ENCODE data around the gene PLOD2.

PLOD2 gene

DNA sequence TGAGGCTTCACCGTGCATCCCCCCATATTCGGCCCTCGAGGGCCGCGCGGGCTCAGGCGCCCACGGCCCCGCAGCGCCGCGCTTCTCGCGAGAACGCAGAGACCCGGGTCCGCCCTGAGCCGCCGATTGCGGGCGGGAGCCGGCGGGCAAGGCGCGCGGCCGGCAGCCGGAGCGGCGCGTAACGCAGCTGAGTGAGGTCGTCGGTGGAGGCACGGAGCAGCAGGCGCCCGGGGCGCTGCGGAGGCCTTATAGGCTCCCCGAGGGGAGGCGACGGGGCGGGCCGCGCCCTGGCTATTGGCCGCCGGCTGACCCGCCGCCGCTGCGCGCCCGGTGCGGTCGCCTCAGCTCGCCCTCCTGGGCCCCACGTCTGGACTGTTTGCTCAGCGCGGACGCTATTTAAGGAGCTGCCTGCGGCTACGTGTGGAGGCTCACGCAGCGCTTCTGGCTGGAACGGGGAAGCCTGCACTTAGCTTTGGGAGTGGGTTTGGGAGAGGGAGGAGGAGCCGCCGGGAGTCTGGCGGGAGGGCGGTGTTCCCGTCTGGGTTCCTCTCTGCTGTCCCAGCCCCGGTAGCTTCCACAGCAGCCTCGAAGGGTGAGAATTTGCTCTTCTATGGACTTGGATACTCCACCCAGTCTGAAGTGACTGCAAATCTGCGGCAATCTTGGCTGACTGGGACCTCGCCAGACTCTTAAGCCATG, at the start of gene PLOD2:
TSS of gene PLOD2 (minus strand) at position 221 of the 699 bp plus-strand sequence. CDS start at position 26, 195 bp downstream.
- DNase-seq: peak; percentile 82

DNA sequence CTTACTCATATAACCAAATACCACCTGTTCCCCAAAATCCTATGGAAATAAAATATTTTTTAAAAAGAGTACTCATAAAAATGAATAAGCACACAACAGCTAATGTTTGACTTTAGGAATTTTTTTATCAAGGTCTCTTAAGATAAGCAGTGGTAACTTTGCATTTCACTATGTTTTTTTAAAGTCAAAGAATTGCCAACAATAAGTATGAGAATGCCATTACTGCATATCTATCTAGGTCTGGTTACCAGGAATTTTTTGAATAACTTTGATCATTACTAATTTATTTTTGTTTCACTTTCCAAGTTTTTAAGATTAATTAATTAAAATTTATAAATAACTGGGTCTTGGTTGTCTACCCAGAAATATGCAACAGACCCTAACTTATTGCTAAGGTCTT, 48.4 kb upstream of the PLOD2 start:
- DNase-seq: no peak

DNA sequence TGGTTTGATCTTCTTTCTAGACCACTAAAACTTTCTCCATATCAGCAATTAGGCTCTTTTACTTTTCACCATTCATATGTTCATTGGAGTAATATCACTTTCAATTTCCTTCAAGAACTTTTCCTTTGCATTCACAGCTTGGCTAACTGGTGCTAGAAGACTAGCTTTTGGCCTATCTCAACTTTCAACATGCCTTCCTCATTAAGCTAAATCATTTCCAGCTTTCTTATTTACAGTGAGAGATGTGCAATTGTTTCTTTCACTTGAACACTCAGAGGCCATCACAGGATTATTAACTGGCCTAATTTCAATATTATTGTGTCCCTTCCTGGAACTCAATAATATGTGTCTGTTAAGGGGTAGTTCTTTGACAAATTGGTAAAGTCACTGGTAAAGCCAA, 42.8 kb upstream of the PLOD2 start:
- DNase-seq: no peak

GRCh38 chr3:146200461-146201220, 39.7 kb upstream of the PLOD2 start:
- no peak for DNase-seq

- DNase-seq: no peak
Measured at GRCh38 chr3:146199762-146200161, 38.8 kb upstream of the PLOD2 start.

- DNase-seq: no peak
Measured at GRCh38 chr3:146196789-146197188, 35.8 kb upstream of the PLOD2 start.

- no peak for DNase-seq
Measured at GRCh38 chr3:146195605-146196004, 34.6 kb upstream of the PLOD2 start.

DNA sequence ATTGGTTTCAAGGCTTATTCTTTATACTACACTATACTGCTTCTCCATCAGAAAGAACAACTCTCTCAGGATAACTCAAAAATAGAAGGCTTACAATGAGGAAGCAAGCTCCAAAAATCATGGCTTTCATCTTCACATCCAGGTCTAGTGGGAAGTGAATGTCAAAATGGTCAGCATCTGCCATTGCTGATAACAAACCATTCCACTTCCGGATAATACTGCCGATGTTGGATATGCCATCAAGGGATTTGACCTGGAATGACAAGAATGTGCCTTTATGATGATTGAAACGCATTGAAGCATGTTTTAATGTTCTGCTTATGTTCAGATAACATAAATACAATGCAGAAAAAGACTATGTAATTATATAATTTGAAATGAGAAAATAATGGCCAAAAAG, 34.0 kb upstream of the PLOD2 start:
- no peak for DNase-seq

DNA sequence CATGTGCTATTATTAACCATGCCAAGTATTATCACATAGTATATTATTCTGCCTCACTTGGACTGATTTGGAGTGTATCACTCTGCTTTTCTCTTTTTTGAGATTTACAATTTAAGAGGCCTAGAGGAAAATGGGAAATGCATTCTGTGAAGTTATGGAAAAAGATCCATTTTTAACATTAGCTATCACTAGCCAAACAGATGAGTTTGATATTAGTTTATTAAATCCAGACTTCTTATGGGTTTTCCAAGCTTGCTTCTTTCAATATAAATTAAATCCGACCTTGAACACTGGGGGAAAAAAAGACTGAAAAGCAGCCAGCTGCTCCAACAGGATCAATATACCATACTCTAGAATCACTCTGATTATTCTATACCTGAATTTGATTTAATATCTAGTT, 30.1 kb upstream of the PLOD2 start:
- no peak for DNase-seq

GRCh38 chr3:146189519-146190173, 28.7 kb upstream of the PLOD2 start:
- DNase-seq: peak; percentile 55

- DNase-seq: peak; percentile 5
Measured at GRCh38 chr3:146187334-146187950, 26.5 kb upstream of the PLOD2 start.

GRCh38 chr3:146184241-146185015, 23.4 kb upstream of the PLOD2 start:
- peak; percentile 3 for DNase-seq

DNA sequence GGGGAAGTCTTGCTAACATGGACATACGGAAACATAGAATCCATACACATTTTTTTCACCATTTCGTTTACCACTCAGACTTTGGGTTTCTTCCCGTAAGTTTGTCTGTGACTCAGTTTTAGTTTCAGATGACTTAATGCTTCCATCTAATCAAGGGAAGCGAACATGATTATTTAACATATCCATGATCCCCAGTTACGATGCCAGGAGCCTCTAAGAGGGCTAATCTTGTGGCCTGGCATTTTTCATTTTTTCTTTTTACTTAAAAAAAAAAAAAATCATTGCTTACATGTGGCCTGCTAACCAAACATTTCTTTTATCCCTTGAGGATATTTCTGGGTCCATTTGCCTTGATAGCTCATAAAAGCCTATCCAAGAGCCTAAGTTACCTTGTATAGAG, 20.2 kb upstream of the PLOD2 start:
- DNase-seq: no peak

- DNase-seq: no peak
Measured at GRCh38 chr3:146180376-146180775, 19.4 kb upstream of the PLOD2 start.

DNA sequence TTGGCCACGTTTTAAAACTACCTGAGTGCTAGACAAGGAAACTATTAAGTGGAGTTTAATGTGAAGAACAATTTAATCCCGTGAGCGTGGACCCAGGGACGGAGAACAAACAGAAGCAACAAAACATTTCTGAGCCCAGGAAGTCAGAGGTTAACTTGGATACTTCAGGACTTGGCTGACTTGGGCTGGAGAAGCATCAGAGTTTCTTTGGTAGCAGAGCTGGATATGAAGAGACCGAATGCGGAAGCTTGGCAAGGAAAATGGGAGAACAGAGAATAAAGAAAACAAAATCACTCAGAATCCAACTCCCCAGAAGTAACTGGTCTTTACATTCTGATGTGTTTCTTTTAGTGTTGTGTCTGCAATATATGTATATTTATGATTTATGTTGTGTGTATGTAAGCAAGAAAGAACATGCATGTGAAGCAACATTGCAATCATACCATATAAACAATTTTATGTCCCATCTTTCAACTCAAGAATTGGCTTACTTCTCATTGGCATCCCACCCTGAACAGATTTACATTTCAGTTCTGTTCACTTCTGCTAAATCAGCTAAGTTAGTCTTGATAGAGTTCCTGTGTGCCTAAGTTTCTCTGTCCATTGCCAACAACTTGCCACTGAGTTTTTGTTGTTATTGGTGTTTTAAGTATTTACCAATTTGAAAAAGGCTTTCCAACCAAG, 17.2 kb upstream of the PLOD2 start:
- DNase-seq: no peak

DNA sequence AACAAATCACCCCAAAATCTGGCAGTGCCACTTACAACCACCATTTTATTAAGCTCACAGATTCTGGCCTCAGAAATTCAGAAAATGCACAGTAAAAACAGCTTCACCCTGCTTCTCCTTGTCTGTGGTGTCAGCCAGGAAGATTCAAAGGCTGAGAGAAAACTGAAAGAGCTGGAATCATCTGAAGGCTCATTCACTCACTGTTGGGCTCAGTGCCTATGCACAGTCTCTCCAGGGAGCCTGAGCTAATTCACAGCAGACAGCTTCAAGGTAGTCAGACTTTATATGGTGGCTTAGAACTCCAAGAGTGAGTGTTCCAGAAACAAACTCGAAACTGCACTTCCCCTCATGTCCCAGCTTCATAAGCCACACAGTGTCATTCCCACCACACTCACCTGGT, 16.5 kb upstream of the PLOD2 start:
- no peak for DNase-seq

DNA sequence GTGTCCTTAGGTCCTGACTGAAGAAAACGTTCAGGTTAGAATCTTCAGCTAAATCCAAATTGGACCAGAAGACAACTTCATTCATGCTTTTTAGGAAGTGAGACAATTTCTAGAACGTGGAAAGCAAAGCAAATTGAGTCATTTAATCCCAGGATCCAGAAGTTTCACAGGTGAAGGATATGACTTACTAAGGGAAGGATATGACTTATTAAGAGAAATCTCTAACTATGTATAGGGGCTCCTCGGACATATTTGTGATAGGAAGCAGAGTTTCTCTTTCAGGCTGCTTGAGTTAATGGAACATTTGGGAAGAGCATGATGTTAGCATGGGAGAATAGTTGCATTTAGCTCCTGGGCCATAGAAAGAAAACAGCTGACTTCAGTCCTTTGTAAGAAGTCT, 16.1 kb upstream of the PLOD2 start:
- no peak for DNase-seq

- DNase-seq: no peak
Measured at GRCh38 chr3:146172586-146172985, 11.6 kb upstream of the PLOD2 start.

- DNase-seq: no peak
Measured at GRCh38 chr3:146170591-146170990, 9.6 kb upstream of the PLOD2 start.

DNA sequence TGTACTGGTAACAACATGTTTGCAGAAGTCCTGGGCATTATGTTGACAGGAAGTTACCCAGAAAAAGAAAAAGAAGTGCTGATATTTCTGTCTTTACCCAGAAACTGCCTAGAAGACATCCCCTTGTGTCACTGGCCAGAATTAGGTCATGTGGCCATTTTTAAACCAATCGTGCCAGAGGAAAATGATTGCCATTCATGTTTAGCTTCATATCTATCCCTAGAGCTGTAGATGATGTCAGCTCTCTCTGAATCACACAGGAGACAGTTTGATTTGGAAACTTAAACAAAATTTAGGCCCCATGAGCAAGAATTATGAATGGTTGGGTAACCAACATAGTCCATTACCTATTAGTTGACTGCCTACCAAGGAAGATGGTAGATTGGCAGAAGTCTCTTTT, 8.9 kb upstream of the PLOD2 start:
- DNase-seq: no peak

- DNase-seq: no peak
Measured at GRCh38 chr3:146166826-146167225, 5.8 kb upstream of the PLOD2 start.

- no peak for DNase-seq
Measured at GRCh38 chr3:146166415-146166821, 5.4 kb upstream of the PLOD2 start.
